Spleen (tissue), 11 donors: ENCODE data around the gene RXRB. TPM values are rescaled to one million over a fixed set of nuclear protein-coding genes. Genes with fewer than 3 reads are reported as not detected.

Experiments
- DNase-seq: peaks from one replicate; pipeline ENCODE4 v3.0.0-alpha.2; 2020
- H3K27ac ChIP-seq, 8 donors: fragments of 200-600 bp; sonication (generic) in 7 of 8; 1 replicate in 4 of 8; 2 replicates in 4 of 8; pipeline versions ENCODE4 v1.5.0 to v1.8.0; 2016 to 2021; ENCODE audit warnings: inconsistent platforms in 4 of 8, mild to moderate bottlenecking in 4 of 8, moderate library complexity in 1 of 8
- H3K27me3 ChIP-seq, 7 donors: fragments of 200-600 bp; sonication (generic) in 6 of 7; replicated peaks in 1 of 7; 1 replicate in 4 of 7; 2 replicates in 3 of 7; pipeline versions ENCODE4 v1.5.0 to v1.8.0; 2016 to 2021; ENCODE audit warnings: inconsistent platforms in 3 of 7, mild to moderate bottlenecking in 1 of 7
- H3K36me3 ChIP-seq, 6 donors: fragments of 200-600 bp; sonication (generic) in 5 of 6; 1 replicate in 4 of 6; 2 replicates in 2 of 6; pipeline versions ENCODE4 v1.5.0 to v1.8.0; 2016 to 2021; ENCODE audit warnings: inconsistent platforms in 2 of 6
- H3K4me1 ChIP-seq, 6 donors: fragments of 200-600 bp; sonication (generic) in 5 of 6; 1 replicate in 3 of 6; 2 replicates in 3 of 6; pipeline versions ENCODE4 v1.5.0 to v1.8.0; 2016 to 2021; ENCODE audit warnings: inconsistent platforms in 3 of 6
- H3K4me3 ChIP-seq, 8 donors: fragments of 200-600 bp; sonication (generic) in 7 of 8; 1 replicate in 4 of 8; 2 replicates in 4 of 8; pipeline versions ENCODE4 v1.5.0 to v1.8.0; 2016 to 2021; ENCODE audit warnings: inconsistent platforms in 4 of 8, mild to moderate bottlenecking in 4 of 8, moderate library complexity in 2 of 8
- H3K9me3 ChIP-seq, 8 donors: fragments of 200-600 bp; sonication (generic) in 7 of 8; 1 replicate in 4 of 8; 2 replicates in 4 of 8; pipeline versions ENCODE4 v1.5.0 to v1.8.0; 2016 to 2021; ENCODE audit warnings: inconsistent platforms in 4 of 8
- POLR2A ChIP-seq, 3 donors: fragments of 450-650 bp; IDR thresholded peaks; one replicate each; pipeline ENCODE4 v1.5.1; 2017; ENCODE audit warnings: antibody characterized with exemption in 3 of 3, mild to moderate bottlenecking in 1 of 3
- POLR2AphosphoS5 ChIP-seq, 3 donors: sonication (generic); formaldehyde crosslinking; IDR thresholded peaks; one replicate each; pipeline ENCODE4 v1.5.1; 2017; ENCODE audit warnings: antibody characterized with exemption in 3 of 3
- WGBS, 5 donors: extraction: QIAGEN DNeasy Blood & Tissue Kit in 3 of 5; methylation state at CpG; one replicate each; pipeline versions ENCODE4 v1.1.5 to v1.1.7; 2013 to 2018; 5-methylcytosine and 5-hydroxymethylcytosine counted together
- intact Hi-C: fragments of 100-400 bp; cut with DNase I; formaldehyde crosslinking; loops from one replicate; pipeline ENCODE4 v1.15.0; 2023; ENCODE audit warnings: low total_unique reads
- polyA plus RNA-seq, 3 donors: library from polyadenylated mRNA; stranded (reverse); fragments of 200-250 nt; gene quantifications; one replicate each; pipeline ENCODE4 v1.2.1, GENCODE V29; 2013
- total RNA-seq, 7 donors: library from RNA; depleted of rRNA in 3 of 7; stranded (reverse); fragments of >200 nt in 3 of 7; fragmentation: NEBNext Ultra II Directional in 4 of 7; extraction: Animal tissue kit (Norgen Biotek cat#: 25700) in 4 of 7; gene quantifications; one replicate each; pipeline versions ENCODE4 v1.1.0 to v1.2.1, GENCODE V29; 2016 to 2021
- TF ChIP-seq, protein P1 (sequence below), 11 experiments: fragments of 200-600 bp in 7 of 11; fragments of 450-650 bp in 4 of 11; sonication (generic) in 4 of 11; IDR thresholded peaks in 8 of 11; conservative IDR thresholded peaks in 3 of 11; 1 replicate in 7 of 11; 2 replicates in 4 of 11; pipeline versions ENCODE4 v1.4.0 to v1.8.0; 2016 to 2021; ENCODE audit warnings: antibody characterized with exemption in 11 of 11, inconsistent platforms in 4 of 11, mild to moderate bottlenecking in 1 of 11
- donor health status: healthy with polysubstance abuse.
- donor health status: DM: no; HTN: no; CAD: no; lungs with moderate emphysema.
- donor health status: DM: no; HTN: no; CAD: no.
- donor health status: Bipolar disorder and iron deficiency.
- donor health status: healthy.
- donor health status: DM: no; HTN: no; CAD: no.
- donor health status: DM: yes; HTN: yes; CAD: no.

RXRB gene
- total and polyA plus RNA-seq, 10 donors: 29.1 to 72.4 (median 53.6) TPM

DNA sequence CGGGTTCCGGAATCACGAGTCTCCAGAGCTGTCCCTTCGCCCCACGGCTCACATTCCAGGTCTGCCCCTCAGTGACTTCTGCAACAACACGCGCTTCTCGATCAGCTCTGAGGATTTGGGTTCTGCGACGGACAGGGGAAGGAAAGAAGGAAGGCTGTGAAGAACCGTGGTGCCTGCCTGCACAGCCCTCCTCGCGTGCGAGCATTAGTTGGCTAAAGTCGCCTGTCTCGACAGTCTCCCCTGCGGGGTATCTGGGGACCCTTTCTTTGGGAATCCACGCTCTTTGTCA, 48.1 kb upstream of the RXRB start:
- Histone ChIP-seq H3K36me3 (peaks cover 0 to 22% (median 0%) of the 10 kb centered on the region in 6 donors), H3K4me1 (peaks cover 10 to 45% (median 29%) of the 10 kb centered on the region in 6 donors), H3K4me3 (peak overlapping the region; percentile 33 to 73 (median 52)), H3K27me3 (peaks cover 0 to 16% (median 0%) of the 10 kb centered on the region in 7 donors), H3K27ac (peak overlapping the region; percentile 89 to 93 (median 91)), H3K9me3 (no peaks in the 10 kb centered on the region)
- TF ChIP-seq, protein P1, sequence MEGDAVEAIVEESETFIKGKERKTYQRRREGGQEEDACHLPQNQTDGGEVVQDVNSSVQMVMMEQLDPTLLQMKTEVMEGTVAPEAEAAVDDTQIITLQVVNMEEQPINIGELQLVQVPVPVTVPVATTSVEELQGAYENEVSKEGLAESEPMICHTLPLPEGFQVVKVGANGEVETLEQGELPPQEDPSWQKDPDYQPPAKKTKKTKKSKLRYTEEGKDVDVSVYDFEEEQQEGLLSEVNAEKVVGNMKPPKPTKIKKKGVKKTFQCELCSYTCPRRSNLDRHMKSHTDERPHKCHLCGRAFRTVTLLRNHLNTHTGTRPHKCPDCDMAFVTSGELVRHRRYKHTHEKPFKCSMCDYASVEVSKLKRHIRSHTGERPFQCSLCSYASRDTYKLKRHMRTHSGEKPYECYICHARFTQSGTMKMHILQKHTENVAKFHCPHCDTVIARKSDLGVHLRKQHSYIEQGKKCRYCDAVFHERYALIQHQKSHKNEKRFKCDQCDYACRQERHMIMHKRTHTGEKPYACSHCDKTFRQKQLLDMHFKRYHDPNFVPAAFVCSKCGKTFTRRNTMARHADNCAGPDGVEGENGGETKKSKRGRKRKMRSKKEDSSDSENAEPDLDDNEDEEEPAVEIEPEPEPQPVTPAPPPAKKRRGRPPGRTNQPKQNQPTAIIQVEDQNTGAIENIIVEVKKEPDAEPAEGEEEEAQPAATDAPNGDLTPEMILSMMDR (IDR thresholded peaks at IDR 0.05 in 8 of 11, conservative IDR thresholded peaks at IDR 0.05 in 3 of 11): peak in 4 of 11 experiments; percentile 19 to 54 (median 38)
- TF ChIP-seq POLR2AphosphoS5 (IDR thresholded peaks at IDR 0.05): no peak
- intact Hi-C loops: loop anchor here (2.0 kb wide), 1 partner anchor 88 kb away; no protein-coding TSS in a partner anchor
- WGBS, 5 donors: 0 to 1% (median 1%) methylated on average over 18 of the region's 18 CpGs
- no peak for DNase-seq

DNA sequence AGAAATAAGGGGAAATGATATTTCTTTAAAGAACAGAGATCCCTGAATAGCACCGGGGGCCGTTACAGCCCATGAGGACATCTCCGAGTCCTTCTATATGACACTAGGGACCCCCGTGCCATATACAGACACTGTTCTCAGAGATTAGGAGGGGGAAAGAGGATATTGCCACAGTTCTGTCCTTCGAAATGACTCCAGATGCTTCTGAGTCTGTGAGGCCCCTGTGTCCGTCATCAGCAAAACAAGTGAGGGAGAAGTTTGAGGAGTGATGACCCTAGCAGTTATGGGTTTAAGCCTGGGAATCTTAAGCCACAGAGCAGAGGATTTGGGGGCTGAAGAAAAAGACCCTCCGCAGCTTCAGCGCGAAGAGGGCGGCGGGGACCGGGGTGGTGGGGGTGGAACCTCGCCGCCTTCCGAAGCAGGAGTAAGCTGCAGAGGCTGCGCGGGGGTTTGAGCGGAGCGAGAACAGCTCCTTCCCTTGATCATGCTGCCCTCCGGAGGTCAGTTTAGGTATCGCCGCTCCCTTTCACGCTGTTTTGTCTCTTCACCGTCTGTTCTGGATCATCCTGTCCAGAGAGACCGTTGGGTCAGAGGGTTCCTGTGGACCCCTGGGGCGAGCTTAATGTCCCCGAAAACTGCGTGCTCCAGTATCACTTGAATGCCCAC, 47.6 kb upstream of the RXRB start:
- WGBS, 5 donors: 1 to 4% (median 2%) methylated on average over 27 to 28 of the region's 28 CpGs
- TF ChIP-seq POLR2AphosphoS5 (IDR thresholded peaks at IDR 0.05) (peak in 2 of 3 donors; percentile 46 to 51), POLR2A (IDR thresholded peaks at IDR 0.05) (no peak)
- TF ChIP-seq, protein P1 (IDR thresholded peaks at IDR 0.05 in 8 of 11, conservative IDR thresholded peaks at IDR 0.05 in 3 of 11): peak; percentile 90 to 98 (median 97)
- peak; percentile 95 for DNase-seq
- peaks cover 10 to 45% (median 29%) of the 10 kb centered on the region in 6 donors for H3K4me1 ChIP-seq
- peak overlapping the region; percentile 33 to 73 (median 52) for H3K4me3 ChIP-seq
- H3K9me3 ChIP-seq: no peaks in the 10 kb centered on the region
- H3K36me3 ChIP-seq: peaks cover 0 to 22% (median 0%) of the 10 kb centered on the region in 6 donors
- intact Hi-C loops: loop anchor here (2.0 kb wide), 1 partner anchor 87 kb away; no protein-coding TSS in a partner anchor
- H3K27me3 ChIP-seq: peaks cover 0 to 16% (median 0%) of the 10 kb centered on the region in 7 donors
- peak overlapping the region; percentile 89 to 93 (median 91) for H3K27ac ChIP-seq

DNA sequence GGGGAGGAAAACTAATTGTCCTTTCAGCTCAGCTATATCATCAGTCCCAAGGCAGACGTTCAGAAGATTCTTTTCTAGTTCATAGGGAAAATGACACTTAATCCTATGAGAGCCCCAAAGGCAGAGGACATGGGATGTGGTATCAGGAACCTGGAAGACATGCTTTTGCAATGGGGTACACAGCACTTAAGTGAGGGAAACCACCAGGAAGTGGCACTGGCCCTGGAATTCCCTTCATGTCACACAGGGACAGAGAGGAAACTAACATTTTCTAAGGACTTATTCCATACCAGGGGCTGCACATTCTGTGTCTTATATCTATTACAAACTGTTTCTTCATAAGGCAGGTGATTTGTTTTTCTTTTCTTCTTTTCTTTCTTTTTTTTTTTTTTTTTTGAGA, 43.0 kb upstream of the RXRB start:
- Histone ChIP-seq H3K9me3 (no peaks in the 10 kb centered on the region), H3K4me1 (peaks cover 3 to 11% (median 10%) of the 10 kb centered on the region in 6 donors), H3K36me3 (no peaks in the 10 kb centered on the region), H3K27me3 (peaks cover 0 to 38% (median 0%) of the 10 kb centered on the region in 7 donors), H3K4me3 (no peak overlapping the region), H3K27ac (no peak overlapping the region)
- TF ChIP-seq POLR2AphosphoS5 (IDR thresholded peaks at IDR 0.05) (no peak), POLR2A (IDR thresholded peaks at IDR 0.05) (no peak)
- TF ChIP-seq, protein P1 (IDR thresholded peaks at IDR 0.05 in 8 of 11, conservative IDR thresholded peaks at IDR 0.05 in 3 of 11): no peak
- intact Hi-C loops: no loop called here
- 47 to 71% (median 55%) methylated on average over 1 of the region's 1 CpG for WGBS, 5 donors
- peak; percentile 5 for DNase-seq

DNA sequence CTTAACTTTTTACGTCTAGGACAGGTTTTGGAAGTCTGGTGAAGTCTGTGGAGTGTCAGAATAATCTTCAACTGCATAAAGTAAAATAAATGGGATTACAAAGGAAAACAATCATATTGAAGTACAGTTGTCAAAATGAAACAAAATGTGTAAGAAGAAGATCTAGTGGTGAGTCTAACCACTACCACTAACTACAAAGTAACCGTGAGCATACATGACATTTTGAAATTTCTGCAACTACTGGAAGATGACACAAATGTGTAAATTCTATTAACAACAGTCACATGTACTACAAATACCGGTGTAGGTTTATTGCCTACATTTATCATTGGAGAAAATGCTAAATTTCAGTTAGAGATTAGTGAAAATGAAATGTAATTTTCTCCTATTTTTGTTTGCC, 41.5 kb upstream of the RXRB start:
- intact Hi-C loops: no loop called here
- no peak for TF ChIP-seq POLR2A (IDR thresholded peaks at IDR 0.05)
- TF ChIP-seq, protein P1 (IDR thresholded peaks at IDR 0.05 in 8 of 11, conservative IDR thresholded peaks at IDR 0.05 in 3 of 11): no peak
- TF ChIP-seq POLR2AphosphoS5 (IDR thresholded peaks at IDR 0.05): no peak

More for the DNA sequence above, 41.5 kb upstream of the RXRB start:
- H3K27ac ChIP-seq: no peak overlapping the region
- no peak overlapping the region for H3K4me3 ChIP-seq
- no peaks in the 10 kb centered on the region for H3K9me3 ChIP-seq
- 43 to 48% (median 44%) methylated on average over 3 of the region's 3 CpGs for WGBS, 5 donors
- H3K36me3 ChIP-seq: no peaks in the 10 kb centered on the region
- no peak for DNase-seq
- peaks cover 0 to 34% (median 0%) of the 10 kb centered on the region in 7 donors for H3K27me3 ChIP-seq
- H3K4me1 ChIP-seq: no peaks in the 10 kb centered on the region
